Nucleus accumbens (tissue), 56 donors: ENCODE data around the gene GDA.

Experiments
- DNase-seq, 56 donors: peaks; one replicate each; lab custom pipeline; 2025; lab: John Stamatoyannopoulos, UW

Gene GDA

DNA sequence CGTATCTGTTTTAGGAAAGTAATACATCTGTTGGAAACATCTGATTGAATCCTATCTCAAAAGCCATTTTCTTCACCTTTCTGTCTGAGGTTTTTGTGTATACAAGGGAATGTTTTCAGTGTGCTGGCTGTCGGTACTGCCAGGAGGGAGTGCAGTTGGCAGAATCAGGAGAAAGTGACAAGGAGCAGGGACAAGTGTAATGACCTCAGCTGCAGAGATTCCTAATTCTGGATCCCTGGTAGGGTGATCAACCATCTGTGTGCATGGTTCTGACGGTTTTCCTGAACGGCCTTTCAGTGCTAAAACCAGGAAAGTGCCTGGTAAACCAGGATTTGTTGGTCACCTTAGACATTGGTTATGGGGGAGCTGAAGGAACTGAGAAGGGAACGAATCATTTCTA, 1.6 kb upstream of the GDA start:
- DNase-seq: no peak

DNA sequence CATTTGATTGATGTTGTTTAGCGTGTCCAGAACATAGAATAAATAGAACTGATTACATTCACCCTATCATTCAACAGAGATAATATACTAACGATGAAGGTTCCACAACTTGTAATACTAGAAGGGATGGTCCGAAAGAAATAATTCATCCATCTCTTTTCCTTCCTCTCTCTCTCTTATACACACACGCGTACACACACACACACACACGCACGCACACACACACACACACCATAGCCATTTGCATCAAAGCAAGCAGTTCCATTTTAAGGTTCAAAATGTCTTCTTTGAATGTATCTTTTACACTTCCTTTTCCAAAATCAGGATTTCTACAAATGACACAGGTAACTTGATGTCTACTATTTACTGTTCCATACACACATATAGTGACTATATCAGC, 887 bp downstream of the GDA start:
- DNase-seq: peak in 1 of 56 donors; percentile 15

DNA sequence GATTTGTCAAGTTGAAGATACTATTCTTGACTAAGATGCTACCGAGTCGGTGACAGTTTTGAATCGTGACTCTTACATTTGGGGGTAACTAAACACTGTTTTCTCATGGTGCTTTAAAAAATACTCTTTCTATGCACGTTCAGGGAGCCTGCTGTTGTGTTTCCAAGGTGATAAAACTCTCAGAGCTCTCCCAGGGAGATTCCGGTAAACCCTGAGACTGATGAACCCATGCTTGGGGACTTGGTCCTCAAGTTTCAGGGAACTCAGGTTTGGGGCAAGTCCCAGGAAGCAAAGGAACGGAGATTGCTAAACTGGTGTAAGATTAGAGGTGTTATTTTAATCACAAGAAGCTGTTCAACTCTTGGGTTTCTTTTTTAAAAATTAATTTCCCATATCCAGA, 1.4 kb downstream of the GDA start:
- DNase-seq: no peak

DNA sequence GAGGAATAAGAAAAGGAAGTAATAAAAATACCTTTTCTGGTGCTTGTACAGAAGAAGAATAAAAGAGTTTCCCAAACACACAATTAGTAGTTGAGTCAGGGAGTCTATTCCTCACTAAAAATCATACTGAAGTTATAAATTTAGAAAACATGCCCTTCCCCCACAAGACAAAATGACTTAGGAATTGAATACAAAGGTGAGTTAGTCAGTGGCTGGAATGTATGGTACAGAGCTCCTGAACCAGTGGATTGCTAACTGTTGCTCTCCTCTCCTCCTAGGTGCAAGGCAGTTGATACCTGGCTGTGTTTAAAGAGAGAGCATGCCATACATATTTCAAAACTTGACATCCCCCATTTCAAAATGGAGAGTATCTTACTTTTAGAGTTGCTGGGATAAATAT, 1.9 kb downstream of the GDA start:
- no peak for DNase-seq

DNA sequence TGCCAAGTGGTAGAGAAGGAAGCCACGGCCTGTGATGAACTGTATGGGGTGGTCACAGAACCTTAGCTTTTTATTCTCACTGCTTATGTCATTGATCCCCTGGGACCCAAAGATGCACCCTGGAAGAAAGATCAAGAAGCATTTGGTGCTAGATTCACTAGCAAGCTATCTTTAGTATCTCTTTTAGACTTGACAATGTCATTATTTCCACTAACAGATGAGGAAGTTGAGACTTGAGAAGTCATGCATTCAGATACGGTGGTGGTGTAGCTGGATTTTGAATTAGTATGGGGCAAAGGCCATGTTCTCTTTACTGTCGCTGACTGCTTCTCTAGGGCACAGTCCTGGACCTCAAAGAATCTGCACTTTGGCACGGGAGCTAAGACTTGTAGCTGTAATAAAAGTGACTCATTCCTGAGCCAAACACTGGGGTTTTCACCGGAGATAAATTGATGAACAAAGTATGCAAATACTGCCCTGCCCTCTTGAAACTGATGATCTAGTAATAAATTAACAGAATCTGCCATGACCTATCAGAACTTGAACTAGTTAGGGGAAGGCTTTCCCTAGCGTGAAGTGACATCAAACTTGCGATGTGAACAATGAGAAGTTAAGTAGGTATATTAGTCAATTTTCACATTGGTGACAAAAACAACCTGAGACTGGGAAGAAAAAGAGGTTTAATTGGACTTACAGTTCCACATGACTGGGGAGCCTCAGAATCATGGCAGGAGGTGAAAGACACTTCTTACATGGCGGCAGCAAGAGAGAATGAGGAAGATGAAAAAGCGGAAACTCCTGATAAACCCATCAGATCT, 5.4 kb downstream of the GDA start:
- DNase-seq: no peak

DNA sequence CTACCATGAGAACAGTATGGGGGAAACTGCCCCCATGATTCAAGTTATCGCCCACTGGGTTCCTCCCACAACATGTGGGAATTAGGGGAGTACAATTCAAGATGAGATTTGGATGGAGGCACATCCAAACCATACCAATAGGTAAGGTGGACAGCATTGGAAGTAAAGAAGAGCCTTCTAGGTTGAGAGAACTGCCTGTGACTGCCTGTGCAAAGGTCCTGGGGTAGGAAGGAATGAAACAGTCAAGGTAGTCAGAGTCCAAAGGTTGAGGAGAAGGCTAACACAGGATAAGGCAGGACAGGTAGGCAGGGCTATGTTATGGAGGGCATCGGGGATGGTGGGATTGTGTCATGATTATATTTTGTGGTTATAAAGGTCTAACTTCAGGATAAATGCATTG, 6.1 kb downstream of the GDA start:
- DNase-seq: no peak

DNA sequence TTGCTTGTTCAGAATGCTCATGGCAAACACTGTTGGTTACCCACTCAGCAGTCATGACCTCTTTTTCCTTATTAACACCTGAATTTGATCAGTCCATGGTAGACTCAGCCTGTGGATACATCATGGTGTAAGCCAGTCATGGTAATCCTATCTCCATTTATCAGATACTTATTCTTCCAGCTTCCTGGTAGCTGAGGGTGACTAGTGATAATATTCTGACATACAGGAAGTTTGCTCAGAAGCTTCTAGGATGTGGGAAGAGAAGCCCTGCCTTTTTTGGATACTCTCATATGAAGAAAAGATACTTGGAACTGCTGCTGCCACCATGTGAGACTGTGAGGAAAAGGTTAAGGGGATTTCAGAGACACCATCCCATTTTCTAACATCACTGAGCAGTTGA, 7.3 kb downstream of the GDA start:
- DNase-seq: no peak

DNA sequence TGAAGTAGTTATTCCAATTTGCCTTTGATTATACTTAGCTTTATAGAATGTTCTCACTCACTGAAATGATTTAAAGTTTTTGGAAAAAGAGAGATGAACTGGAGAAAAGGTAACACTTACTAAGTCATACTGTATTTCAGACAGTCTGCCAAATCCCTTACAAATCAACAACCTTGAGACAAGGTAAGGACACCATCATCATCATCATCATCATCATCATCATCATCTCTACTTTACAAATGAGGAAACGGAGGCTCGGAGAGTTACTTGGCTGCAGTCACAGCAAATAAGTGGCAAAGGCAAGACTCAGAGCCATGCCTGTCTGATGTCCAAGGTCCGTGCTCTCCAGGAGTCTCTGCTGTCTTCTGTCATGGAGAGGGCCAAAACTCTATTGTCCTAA, 9.4 kb downstream of the GDA start:
- no peak for DNase-seq

DNA sequence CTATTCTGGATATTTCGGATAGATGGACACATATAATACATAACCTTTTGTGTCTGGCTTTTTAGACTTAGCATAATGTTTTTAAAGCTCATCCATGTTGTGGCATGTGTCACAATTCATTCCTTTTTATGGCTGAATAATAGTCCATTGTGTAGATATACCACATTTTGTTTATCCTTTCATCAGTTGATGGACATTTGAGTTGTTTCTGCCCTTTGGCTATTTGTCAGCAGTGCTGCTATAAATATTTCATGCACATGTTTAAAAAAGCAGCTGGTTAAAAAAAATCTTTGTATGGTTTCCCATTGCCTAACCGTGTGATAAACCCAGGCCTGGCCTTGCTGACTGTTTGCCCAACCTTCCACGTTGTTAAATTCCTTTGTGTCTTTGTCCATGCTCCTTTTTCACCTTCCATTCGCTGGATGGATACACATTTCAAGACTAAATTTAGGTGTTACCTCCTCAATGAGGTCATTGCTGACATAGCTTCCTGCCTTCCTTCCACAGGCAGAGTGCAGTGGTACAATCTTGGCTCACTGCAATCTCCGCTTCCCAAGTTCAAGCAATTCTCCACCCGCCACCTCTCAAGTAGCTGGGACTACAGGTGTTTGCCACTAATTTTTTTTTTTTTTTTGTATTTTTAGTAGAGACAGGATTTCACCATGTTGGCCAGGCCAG, 11.3 kb downstream of the GDA start:
- no peak for DNase-seq

DNA sequence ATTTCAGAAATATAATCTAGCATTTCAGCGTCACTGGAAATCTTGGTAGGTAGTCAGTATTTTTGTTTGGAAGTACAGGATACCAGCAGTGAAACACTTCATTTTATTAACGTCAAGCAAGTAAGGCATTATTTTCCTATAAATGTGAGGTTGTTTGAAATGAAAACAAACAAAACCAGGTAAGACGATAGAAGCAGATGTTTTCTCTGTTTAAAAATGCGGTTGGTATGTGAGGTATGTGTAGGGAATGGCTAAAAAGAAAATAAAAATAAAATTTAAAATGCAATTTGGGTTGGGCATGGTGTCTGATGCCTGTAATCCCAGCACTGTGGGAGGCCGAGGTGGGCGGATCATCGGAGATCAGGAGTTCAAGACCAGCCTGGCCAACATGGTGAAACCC, 16.1 kb downstream of the GDA start:
- DNase-seq: no peak

DNA sequence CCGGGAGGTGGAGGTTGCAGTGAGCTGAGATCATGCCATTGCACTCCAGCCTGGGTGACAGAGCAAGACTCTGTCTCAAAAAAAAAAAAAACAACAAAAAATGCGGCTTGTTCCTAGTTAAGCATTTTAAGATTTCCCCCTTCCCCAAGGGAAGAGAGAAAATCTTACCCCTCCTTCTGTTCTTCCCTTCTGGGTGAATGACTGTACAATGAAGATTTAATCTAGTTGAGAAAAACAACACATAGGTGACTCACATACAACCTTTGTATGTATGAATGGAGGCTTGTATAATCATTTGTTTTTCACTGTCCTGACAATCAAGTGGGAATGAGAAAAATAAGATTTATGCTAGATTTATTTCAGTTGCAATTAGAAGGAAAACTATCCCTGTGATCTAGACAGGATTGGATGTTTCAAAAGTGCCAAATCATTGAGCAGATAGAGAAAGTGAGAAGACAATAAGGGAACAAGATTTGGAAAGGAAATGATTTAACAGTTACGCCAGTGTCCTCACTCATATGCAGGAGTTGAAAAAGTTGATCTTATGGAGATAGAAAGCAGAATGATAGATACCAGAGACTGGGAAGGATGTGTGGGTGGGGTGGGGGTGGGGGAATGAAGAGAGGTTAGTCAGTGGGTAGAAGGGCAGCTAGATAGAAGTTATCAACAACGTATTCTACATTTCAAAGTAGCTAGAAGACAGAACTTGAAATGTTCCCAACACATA, 16.7 kb downstream of the GDA start:
- no peak for DNase-seq

DNA sequence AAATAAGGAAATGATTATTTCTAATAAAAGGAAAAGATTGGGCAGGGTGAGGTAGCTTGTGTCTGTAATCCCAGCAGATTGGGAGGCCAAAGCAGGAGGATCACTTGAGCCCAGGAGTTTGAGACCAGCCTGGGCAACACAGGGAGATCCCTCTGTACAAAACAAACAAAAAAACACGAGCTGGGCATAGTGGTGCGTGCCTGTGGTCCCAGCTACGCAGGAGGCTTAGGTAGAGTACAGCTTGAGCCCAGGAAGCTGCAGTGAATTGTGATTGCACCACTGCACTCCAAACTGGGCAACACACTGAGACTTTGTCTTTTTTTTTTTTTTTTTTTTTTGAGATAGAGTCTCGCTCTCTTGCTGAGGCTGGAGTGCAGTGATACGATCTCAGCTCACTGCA, 18.8 kb downstream of the GDA start:
- DNase-seq: no peak

DNA sequence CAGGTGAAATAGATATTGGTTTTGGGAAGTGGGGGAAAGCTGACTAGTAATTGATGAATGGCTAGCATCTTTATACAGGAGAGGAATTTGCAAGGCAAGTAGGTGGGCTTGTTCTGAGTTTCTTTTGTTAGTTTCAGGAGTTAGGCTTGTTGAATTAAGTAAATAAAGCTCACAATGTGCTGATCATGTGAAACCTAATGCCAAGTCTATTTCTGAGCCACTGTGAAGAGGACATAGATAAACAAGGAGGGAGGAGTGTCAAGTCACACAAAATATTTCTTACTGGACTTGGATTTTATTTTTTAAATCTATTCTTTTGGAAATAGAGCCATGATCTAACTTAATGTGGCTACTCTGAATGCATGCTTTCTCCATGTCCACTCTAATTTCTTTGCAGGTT, 19.9 kb downstream of the GDA start:
- no peak for DNase-seq

DNA sequence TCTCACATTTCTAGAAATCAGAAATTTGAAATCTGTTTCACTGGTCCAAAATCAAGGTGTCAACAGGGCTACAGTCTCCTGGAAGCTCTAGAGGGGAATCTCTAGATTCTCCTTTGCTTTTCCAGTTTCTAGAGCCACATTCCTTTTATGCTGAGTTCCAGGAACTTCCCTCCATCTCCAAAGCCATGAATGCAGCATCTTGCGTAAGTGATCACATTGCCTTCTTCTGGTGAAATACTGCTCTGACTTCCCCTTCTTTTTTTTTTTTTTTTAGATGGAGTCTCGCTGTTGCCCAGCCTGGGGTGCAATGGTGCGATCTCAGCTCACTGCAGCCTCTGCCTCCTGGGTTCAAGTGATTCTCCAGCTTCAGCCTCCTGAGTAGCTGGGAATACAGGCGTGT, 23.8 kb downstream of the GDA start:
- no peak for DNase-seq

DNA sequence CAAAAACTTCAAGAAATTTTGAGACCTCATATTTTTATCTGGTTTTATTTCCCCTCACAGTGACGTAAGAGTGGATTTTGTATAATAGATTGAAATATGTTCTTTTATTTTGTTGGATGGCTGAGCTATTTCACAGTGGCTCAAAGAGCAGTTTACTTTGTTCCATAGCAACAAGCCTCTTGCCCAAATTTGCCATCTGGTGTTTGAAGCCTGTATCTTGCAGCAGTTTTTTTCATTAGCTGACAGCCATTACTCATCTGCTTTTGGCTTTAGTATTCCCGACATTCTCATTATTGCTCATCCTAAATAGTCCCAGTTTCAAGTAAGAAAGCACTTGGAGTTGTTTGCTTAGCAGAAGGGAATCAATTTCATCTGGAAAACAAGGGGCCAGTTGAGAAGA, 36.3 kb downstream of the GDA start:
- DNase-seq: peak in 1 of 56 donors; percentile 8

DNA sequence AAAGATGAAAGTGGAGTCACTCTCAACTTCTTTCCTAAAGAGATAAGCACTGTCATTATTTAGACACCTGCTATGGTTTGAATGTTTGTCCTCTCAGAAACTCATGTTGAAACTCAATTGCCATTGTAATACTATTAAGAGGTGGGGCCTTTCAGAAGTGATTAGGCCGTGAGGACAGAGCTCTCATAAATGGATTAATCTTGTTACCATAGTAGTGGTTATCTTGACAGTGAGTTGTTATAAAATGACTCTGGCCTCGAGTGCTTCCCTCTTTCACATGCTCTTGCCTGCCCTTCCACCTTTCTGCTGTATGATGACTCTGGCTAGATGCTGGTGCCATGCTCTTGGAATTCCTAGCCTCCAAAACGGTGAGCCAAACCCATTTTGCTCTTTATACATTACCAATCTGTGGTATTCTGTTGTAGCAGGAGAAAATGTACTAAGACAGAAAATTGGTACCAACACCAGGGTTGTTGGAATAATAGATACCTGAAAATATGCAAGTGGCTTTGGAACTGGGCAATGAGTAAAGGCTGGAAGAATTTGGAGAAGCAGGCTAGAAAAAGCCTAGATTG, 38.0 kb downstream of the GDA start:
- no peak for DNase-seq

DNA sequence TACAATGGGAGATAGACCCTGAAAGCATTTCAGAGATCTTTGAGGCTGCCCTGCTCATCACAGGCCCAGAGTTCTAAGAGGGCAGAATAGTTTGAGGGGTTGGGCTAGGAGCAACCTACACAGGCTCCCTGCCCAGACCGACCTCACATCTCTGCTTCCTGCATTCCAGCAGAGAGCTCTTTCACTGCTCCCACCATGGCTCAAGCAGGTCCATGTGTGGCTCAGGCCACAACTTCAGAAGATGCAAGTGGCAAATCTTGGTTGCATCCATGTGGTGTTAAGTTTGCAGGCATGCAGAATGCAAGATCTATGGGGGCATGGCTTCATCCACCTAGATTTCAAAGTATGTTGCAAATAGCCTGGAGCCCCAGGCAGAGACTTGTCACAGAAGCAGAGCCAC, 39.0 kb downstream of the GDA start:
- DNase-seq: no peak

DNA sequence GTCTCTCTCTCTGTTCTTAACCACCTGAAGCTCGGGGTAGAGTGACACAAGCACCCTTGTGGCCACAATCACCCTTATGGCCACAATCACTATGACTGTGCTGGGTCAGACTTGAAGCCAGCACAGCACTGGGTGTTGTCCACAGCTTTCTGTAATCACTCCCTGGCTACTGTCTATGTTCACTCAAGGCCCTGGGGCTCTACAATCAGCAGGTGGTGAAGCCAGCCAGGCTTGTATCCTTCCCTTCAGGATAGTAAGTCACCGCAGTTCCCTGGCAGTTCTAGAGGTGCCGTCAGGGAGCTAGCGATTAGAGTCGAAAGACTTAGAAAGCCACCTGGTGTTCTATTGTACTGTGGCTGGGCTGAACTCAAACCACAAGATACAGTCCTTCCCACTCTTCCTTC, 44.2 kb downstream of the GDA start:
- DNase-seq: no peak

DNA sequence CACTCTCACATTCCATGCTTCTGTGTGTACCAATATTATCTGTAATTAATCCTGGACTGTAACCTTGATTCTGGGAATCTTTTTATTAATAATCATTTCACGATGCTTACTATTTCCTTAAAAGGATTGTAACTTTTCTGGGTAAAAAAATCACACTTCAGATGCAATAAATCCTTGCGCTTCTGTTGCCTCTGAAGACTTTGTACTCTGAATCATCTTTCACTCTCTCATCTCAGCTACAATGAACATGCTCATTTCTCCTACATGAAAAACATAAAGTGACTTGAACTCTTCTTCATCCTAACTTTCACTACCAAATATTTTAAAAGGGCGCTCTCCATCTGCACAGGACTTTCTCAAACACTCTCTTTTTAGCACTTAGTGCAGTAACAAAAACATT, 50.0 kb downstream of the GDA start:
- DNase-seq: no peak

DNA sequence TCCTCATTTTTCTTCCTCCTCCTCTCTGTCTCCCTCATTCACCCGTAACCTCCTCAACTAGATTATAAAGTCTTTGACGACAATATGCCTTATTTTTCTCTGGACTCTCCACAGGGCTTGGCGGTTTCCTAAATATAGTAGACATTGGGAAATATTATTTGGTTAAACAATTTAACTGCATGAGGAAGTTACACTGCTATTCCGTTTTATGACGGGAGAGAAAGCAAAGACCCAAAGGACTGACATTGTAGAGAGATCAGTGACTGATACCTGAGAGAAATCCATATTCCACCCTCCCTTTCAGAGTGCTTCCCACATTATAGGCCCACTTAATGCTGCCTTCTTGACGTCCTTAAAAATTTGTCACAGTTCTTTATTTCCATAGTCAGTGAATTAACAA, 51.2 kb downstream of the GDA start:
- no peak for DNase-seq

DNA sequence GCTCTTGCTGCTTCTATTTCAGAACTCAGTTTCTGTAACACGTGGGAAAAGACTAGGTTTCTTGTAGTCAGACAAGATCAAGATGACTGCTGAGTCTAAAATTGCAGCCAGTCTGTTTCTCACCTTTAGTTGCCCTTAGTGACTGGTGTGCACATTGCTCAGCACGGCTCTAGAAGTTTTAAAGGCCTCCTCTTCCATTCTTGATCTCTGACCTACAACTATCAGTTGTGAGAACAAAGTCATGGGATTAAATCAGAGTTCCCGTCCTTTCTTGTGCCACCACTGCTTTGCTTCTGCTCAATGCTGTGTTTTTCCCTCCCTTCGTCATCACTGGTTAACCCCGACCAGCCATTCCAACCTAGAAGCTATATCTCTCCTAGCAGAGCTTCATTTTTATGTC, 52.8 kb downstream of the GDA start:
- DNase-seq: no peak
